NB4 (cell line): ENCODE data around the gene TRIM67.

Source experiments
- MYC ChIP-seq: IDR thresholded peaks from 2 replicates; pipeline ENCODE4 v1.6.1; 2011; ENCODE audit warnings: low read depth, low read length
- POLR2A ChIP-seq: IDR thresholded peaks from 2 replicates; pipeline ENCODE4 v1.6.1; 2011; ENCODE audit warnings: mild to moderate bottlenecking; ENCODE audit not compliant: insufficient read length; ENCODE audit errors: extremely low read depth
- TF ChIP-seq, protein P1 (sequence below): IDR thresholded peaks from one replicate; pipeline ENCODE4 v1.5.1; 2012; ENCODE audit warnings: low read depth, low read length

DNA sequence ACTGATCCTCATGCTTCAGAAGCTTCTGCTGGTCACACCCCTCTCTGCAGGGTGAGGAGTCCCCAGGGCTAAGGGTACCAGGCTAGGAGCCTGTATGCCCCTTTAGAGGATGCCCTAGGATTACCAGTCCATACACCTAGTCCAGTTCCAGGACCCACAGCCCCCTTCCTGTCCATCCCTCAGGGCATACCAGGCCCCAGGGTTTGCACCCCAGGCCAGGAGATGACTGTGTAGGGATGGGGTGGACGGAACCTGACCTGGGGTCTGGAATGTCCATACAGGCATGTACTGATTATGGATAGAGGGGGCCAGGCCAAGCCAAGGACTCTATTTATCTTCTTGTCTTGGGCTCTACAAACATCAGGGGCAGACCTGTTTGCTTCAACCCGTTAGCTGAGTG lies 34.9 kb downstream of the TRIM67 start:
- TF ChIP-seq, protein P1, sequence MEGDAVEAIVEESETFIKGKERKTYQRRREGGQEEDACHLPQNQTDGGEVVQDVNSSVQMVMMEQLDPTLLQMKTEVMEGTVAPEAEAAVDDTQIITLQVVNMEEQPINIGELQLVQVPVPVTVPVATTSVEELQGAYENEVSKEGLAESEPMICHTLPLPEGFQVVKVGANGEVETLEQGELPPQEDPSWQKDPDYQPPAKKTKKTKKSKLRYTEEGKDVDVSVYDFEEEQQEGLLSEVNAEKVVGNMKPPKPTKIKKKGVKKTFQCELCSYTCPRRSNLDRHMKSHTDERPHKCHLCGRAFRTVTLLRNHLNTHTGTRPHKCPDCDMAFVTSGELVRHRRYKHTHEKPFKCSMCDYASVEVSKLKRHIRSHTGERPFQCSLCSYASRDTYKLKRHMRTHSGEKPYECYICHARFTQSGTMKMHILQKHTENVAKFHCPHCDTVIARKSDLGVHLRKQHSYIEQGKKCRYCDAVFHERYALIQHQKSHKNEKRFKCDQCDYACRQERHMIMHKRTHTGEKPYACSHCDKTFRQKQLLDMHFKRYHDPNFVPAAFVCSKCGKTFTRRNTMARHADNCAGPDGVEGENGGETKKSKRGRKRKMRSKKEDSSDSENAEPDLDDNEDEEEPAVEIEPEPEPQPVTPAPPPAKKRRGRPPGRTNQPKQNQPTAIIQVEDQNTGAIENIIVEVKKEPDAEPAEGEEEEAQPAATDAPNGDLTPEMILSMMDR, result no peak
- no peak for TF ChIP-seq MYC
- no peak for TF ChIP-seq POLR2A
